ENCODE measurements around the gene SOS1. TPM values are rescaled to one million over a fixed set of nuclear protein-coding genes. Genes with fewer than 3 reads are reported as not detected.

SOS1 gene
- total and polyA plus RNA-seq, 2 of the 13 experiments (the other 11 are each of a cell fraction or from before 2014, with no cell fraction given): 20.8 to 60.4 TPM

GRCh38 chr2:39124000-39124745, 3.3 kb upstream of the SOS1 start (continued):
- TF ChIP-seq REPIN1 (CRISPR knock-in tag; IDR thresholded peaks at IDR 0.05; ENCODE audit: borderline replicate concordance, low read depth) (peak; percentile 98), HES4 (CRISPR knock-in tag; IDR thresholded peaks at IDR 0.05; ENCODE audit: borderline replicate concordance) (peak; percentile 81; the same call in 1 of the 2 replicates), SRSF1 (optimal IDR thresholded peaks at IDR 0.05; ENCODE audit: low read depth, low read length) (peak; percentile 82), PHF20 (CRISPR knock-in tag; IDR thresholded peaks at IDR 0.05) (peak; percentile 94), ZNF569 (CRISPR knock-in tag; IDR thresholded peaks at IDR 0.05; ENCODE audit: borderline replicate concordance) (peak; percentile 40; the same call in 1 of the 2 replicates), RELA (CRISPR knock-in tag; IDR thresholded peaks at IDR 0.05) (no peak; the same call in none of the 2 replicates), ZNF333 (CRISPR knock-in tag; IDR thresholded peaks at IDR 0.05; ENCODE audit: borderline replicate concordance) (peak; percentile 97), ZNF572 (CRISPR knock-in tag; IDR thresholded peaks at IDR 0.05) (0 out of 2 replicates have a peak, but pooled peaks have one; percentile 19), ZSCAN12 (CRISPR knock-in tag; IDR thresholded peaks at IDR 0.05) (peak; percentile 18; the same call in 1 of the 2 replicates), NCOR1 (IDR thresholded peaks at IDR 0.05; ENCODE audit: borderline replicate concordance, low read length) (peak; percentile 73), ZNF720 (CRISPR knock-in tag; IDR thresholded peaks at IDR 0.05) (no peak), HNF4A (CRISPR knock-in tag; IDR thresholded peaks at IDR 0.05) (peak; percentile 94), TAF15 (IDR thresholded peaks at IDR 0.05; ENCODE audit: low read depth, low read length, poor library complexity, severe bottlenecking) (no peak), NFIB (CRISPR knock-in tag; IDR thresholded peaks at IDR 0.05; ENCODE audit: borderline replicate concordance) (no peak), NR2F6 (IDR thresholded peaks at IDR 0.05) (peak; percentile 53), NR2F6 (CRISPR knock-in tag; IDR thresholded peaks at IDR 0.05) (peak; percentile 75), TRAFD1 (CRISPR knock-in tag; IDR thresholded peaks at IDR 0.05; ENCODE audit: borderline replicate concordance) (0 out of 2 replicates have a peak, but pooled peaks have one; percentile 77), GATAD1 (CRISPR knock-in tag; IDR thresholded peaks at IDR 0.05) (peak; percentile 95), ZNF503 (CRISPR knock-in tag; IDR thresholded peaks at IDR 0.05) (peak; percentile 76), SMC3 (IDR thresholded peaks at IDR 0.05; ENCODE audit: low read length) (no peak; the same call in 1 of the 2 replicates), SP5 (CRISPR knock-in tag; IDR thresholded peaks at IDR 0.05; ENCODE audit: borderline replicate concordance, low read depth) (peak; percentile 64)
- TF ChIP-seq, protein P1, sequence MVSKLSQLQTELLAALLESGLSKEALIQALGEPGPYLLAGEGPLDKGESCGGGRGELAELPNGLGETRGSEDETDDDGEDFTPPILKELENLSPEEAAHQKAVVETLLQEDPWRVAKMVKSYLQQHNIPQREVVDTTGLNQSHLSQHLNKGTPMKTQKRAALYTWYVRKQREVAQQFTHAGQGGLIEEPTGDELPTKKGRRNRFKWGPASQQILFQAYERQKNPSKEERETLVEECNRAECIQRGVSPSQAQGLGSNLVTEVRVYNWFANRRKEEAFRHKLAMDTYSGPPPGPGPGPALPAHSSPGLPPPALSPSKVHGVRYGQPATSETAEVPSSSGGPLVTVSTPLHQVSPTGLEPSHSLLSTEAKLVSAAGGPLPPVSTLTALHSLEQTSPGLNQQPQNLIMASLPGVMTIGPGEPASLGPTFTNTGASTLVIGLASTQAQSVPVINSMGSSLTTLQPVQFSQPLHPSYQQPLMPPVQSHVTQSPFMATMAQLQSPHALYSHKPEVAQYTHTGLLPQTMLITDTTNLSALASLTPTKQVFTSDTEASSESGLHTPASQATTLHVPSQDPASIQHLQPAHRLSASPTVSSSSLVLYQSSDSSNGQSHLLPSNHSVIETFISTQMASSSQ (IDR thresholded peaks at IDR 0.05; ENCODE audit: low read depth): no peak; the same call in 1 of the 2 replicates
- TF ChIP-seq, protein P1 (CRISPR knock-in tag; IDR thresholded peaks at IDR 0.05; ENCODE audit: borderline replicate concordance): peak; percentile 94

All from HepG2 (cell line).